Large intestine (tissue), 3 donors: ENCODE results near the gene HOXA5. TPM values are rescaled to one million over a fixed set of nuclear protein-coding genes. Genes with fewer than 3 reads are reported as not detected.

Experiments
- DNase-seq, 2 donors: peaks; one replicate each; pipeline versions ENCODE4 v3.0.0 to v3.0.0-alpha.2; 2013
- H3K27ac ChIP-seq: one replicate; pipeline ENCODE4 v1.5.1; 2013; ENCODE audit warnings: low read length
- H3K27me3 ChIP-seq: 2 replicates; pipeline ENCODE4 v1.6.1; 2013; ENCODE audit warnings: low read length; ENCODE audit not compliant: control insufficient read depth, insufficient read depth
- H3K36me3 ChIP-seq: 2 replicates; pipeline ENCODE4 v1.6.1; 2013; ENCODE audit warnings: low read length; ENCODE audit not compliant: control insufficient read depth, insufficient read depth
- H3K4me1 ChIP-seq: one replicate; pipeline ENCODE4 v1.6.1; 2013; ENCODE audit warnings: low read length; ENCODE audit not compliant: control insufficient read depth, insufficient read depth
- H3K4me3 ChIP-seq: one replicate; pipeline ENCODE4 v1.5.1; 2013; ENCODE audit warnings: low read length
- H3K9me3 ChIP-seq: one replicate; pipeline ENCODE4 v1.6.1; 2013; ENCODE audit warnings: mild to moderate bottlenecking, low read depth, low read length, moderate library complexity; ENCODE audit not compliant: control insufficient read depth
- WGBS: methylation state at CpG from one replicate; pipeline ENCODE4 v1.1.5; 2013; ENCODE audit warnings: low lambda C conversion rate; ENCODE audit not compliant: insufficient coverage; 5-methylcytosine and 5-hydroxymethylcytosine counted together
- polyA plus RNA-seq: library from polyadenylated mRNA; unstranded; fragments of 120-200 nt; gene quantifications from one replicate; pipeline ENCODE4 v1.2.1, GENCODE V29; 2013

Gene HOXA5
- polyA plus RNA-seq, 1 donor, result 30.3 TPM

GRCh38 chr7:27187475-27188385 is 44.2 kb upstream of the HOXA5 start:
- Histone ChIP-seq H3K4me1 (peaks cover 14% of the 10 kb centered on the region), H3K27me3 (peaks cover 99% of the 10 kb centered on the region), H3K4me3 (no peak overlapping the region), H3K36me3 (no peaks in the 10 kb centered on the region), H3K27ac (no peak overlapping the region), H3K9me3 (peaks cover 41% of the 10 kb centered on the region)
- 0% methylated on average over 1 of the region's 46 CpGs for WGBS
- DNase-seq, result no peak

GRCh38 chr7:27186668-27187474 is 43.4 kb upstream of the HOXA5 start:
- Histone ChIP-seq H3K9me3 (peaks cover 36% of the 10 kb centered on the region), H3K4me1 (peaks cover 14% of the 10 kb centered on the region), H3K36me3 (no peaks in the 10 kb centered on the region), H3K27me3 (peaks cover 99% of the 10 kb centered on the region), H3K27ac (no peak overlapping the region), H3K4me3 (no peak overlapping the region)
- WGBS, result 33% methylated on average over 1 of the region's 4 CpGs
- no peak for DNase-seq

GRCh38 chr7:27185854-27186667 is 42.6 kb upstream of the HOXA5 start:
- Histone ChIP-seq H3K4me1 (peaks cover 14% of the 10 kb centered on the region), H3K4me3 (no peak overlapping the region), H3K27ac (no peak overlapping the region)

GRCh38 chr7:27185013-27185853 is 41.8 kb upstream of the HOXA5 start, which contains the start of gene HOXA11:
Gene HOXA11, minus strand, starts transcription at chr7:27185232. Its CDS starts 88 bp downstream, at chr7:27185144.
- DNase-seq, result peak in 1 of 2 donors; percentile 20
- Histone ChIP-seq H3K4me3 (no peak within 1 kb of the TSS), H3K4me1 (peaks cover 14% of the 10 kb centered on the region), H3K36me3 (no peaks in the 10 kb centered on the region), H3K9me3 (peaks cover 34% of the 10 kb centered on the region), H3K27me3 (peaks cover 98% of the 10 kb centered on the region), H3K27ac (no peak within 1 kb of the TSS)
- 0% methylated on average over 2 of the region's 43 CpGs for WGBS

More at GRCh38 chr7:27185854-27186667, 42.6 kb upstream of the HOXA5 start:
- WGBS, result no CpG with 5 or more reads among the region's 24 CpGs
- peaks cover 34% of the 10 kb centered on the region for H3K9me3 ChIP-seq
- H3K27me3 ChIP-seq, result peaks cover 98% of the 10 kb centered on the region
- no peak for DNase-seq
- H3K36me3 ChIP-seq, result no peaks in the 10 kb centered on the region

- H3K27me3 ChIP-seq, result peaks cover 98% of the 10 kb centered on the region
Observed at GRCh38 chr7:27184337-27185012, 41.0 kb upstream of the HOXA5 start.

GRCh38 chr7:27183682-27184336 is 40.3 kb upstream of the HOXA5 start:
- peaks cover 98% of the 10 kb centered on the region for H3K27me3 ChIP-seq
- H3K4me3 ChIP-seq, result no peak overlapping the region
- H3K27ac ChIP-seq, result no peak overlapping the region
- no peaks in the 10 kb centered on the region for H3K36me3 ChIP-seq
- DNase-seq, result peak in 1 of 2 donors; percentile 23
- peaks cover 14% of the 10 kb centered on the region for H3K4me1 ChIP-seq
- H3K9me3 ChIP-seq, result peaks cover 29% of the 10 kb centered on the region
- WGBS, result 7% methylated on average over 3 of the region's 30 CpGs

More at GRCh38 chr7:27184337-27185012, 41.0 kb upstream of the HOXA5 start:
- DNase-seq, result peak in 1 of 2 donors; percentile 45
- no peak overlapping the region for H3K27ac ChIP-seq
- peaks cover 34% of the 10 kb centered on the region for H3K9me3 ChIP-seq
- peaks cover 14% of the 10 kb centered on the region for H3K4me1 ChIP-seq
- no CpG with 5 or more reads among the region's 72 CpGs for WGBS
- H3K36me3 ChIP-seq, result no peaks in the 10 kb centered on the region
- H3K4me3 ChIP-seq, result no peak overlapping the region

- Histone ChIP-seq H3K36me3 (no peaks in the 10 kb centered on the region), H3K4me3 (no peak overlapping the region), H3K27me3 (peaks cover 98% of the 10 kb centered on the region), H3K9me3 (peaks cover 23% of the 10 kb centered on the region), H3K4me1 (peaks cover 11% of the 10 kb centered on the region), H3K27ac (no peak overlapping the region)
- WGBS, result no CpG with 5 or more reads among the region's 39 CpGs
- DNase-seq, result no peak
Observed at GRCh38 chr7:27182861-27183681, 39.6 kb upstream of the HOXA5 start.

GRCh38 chr7:27182285-27182841 is 38.9 kb upstream of the HOXA5 start:
- Histone ChIP-seq H3K9me3 (peaks cover 18% of the 10 kb centered on the region), H3K4me1 (peaks cover 11% of the 10 kb centered on the region), H3K4me3 (no peak overlapping the region), H3K27ac (no peak overlapping the region), H3K27me3 (peaks cover 98% of the 10 kb centered on the region), H3K36me3 (no peaks in the 10 kb centered on the region)
- DNase-seq, result no peak
- no CpG with 5 or more reads among the region's 4 CpGs for WGBS
